SKM-1 (cell line): ENCODE results near the gene SH3PXD2B.
A peak's percentile ranks its signal among the peaks of the same experiment; 100 is the strongest.
"Not testable (repeated sequence)": the region's sequence is repeated elsewhere in the genome, so short reads cannot be mapped to it uniquely, and the experiment has no call there.

Experiments
- DNase-seq: peaks from one replicate; lab custom pipeline; 2025; ENCODE audit not compliant: unreplicated experiment; lab: John Stamatoyannopoulos, UW

Gene SH3PXD2B

GRCh38 chr5:172420235-172420939 lies 33.9 kb downstream of the SH3PXD2B start:
- no peak for DNase-seq

- DNase-seq, result no peak
Measured at GRCh38 chr5:172418862-172419814, 35.2 kb downstream of the SH3PXD2B start.

- DNase-seq, result no peak
Measured at GRCh38 chr5:172417983-172418630, 36.2 kb downstream of the SH3PXD2B start.

- no peak for DNase-seq
Measured at GRCh38 chr5:172417130-172417841, 37.0 kb downstream of the SH3PXD2B start.

GRCh38 chr5:172415362-172416275 lies 38.7 kb downstream of the SH3PXD2B start:
- no peak for DNase-seq

- no peak for DNase-seq
Measured at GRCh38 chr5:172414531-172415361, 39.6 kb downstream of the SH3PXD2B start.

- DNase-seq, result no peak
Measured at GRCh38 chr5:172413601-172414171, 40.6 kb downstream of the SH3PXD2B start.

- peak; percentile 45 for DNase-seq
Measured at GRCh38 chr5:172412724-172413286, 41.5 kb downstream of the SH3PXD2B start.

- no peak for DNase-seq
Measured at GRCh38 chr5:172411484-172412072, 42.7 kb downstream of the SH3PXD2B start.

- no peak for DNase-seq
Measured at GRCh38 chr5:172410662-172411483, 43.5 kb downstream of the SH3PXD2B start.

GRCh38 chr5:172410160-172410559 lies 44.2 kb downstream of the SH3PXD2B start:
- peak; percentile 92 for DNase-seq

GRCh38 chr5:172409477-172409876 lies 44.8 kb downstream of the SH3PXD2B start:
- DNase-seq, result not testable (repeated sequence)

GRCh38 chr5:172407822-172408221 lies 46.5 kb downstream of the SH3PXD2B start:
- no peak for DNase-seq

GRCh38 chr5:172407241-172407691 lies 47.1 kb downstream of the SH3PXD2B start:
- DNase-seq, result no peak

- no peak for DNase-seq
Measured at GRCh38 chr5:172405226-172406107, 48.9 kb downstream of the SH3PXD2B start.

GRCh38 chr5:172404746-172405145 lies 49.6 kb downstream of the SH3PXD2B start:
- DNase-seq, result no peak
